Measurements from ENCODE around the gene PPP1R10.

The PPP1R10 gene

GRCh38 chr6:30617565-30618269 is 674 bp upstream of the PPP1R10 start, which contains the start of gene MRPS18B:
TSS of gene MRPS18B (plus strand) at chr6:30617840. CDS start at chr6:30617866, 26 bp downstream.
- DNase-seq (ENCODE audit: insufficient read length), result peak; percentile 71
- TF ChIP-seq POLR2AphosphoS5 (IDR thresholded peaks at IDR 0.05; ENCODE audit: low read depth, low read length) (peak; percentile 95), POLR2A (IDR thresholded peaks at IDR 0.05; ENCODE audit: low read depth, low read length) (peak; percentile 97), TAF1 (IDR thresholded peaks at IDR 0.05; ENCODE audit: borderline replicate concordance, low read depth, low read length) (peak; percentile 96)
- FAIRE-seq, result no peak

- FAIRE-seq, result no peak
- no peak for TF ChIP-seq TAF1 (IDR thresholded peaks at IDR 0.05; ENCODE audit: borderline replicate concordance, low read depth, low read length)
- peak; percentile 96 for TF ChIP-seq POLR2AphosphoS5 (IDR thresholded peaks at IDR 0.05; ENCODE audit: low read depth, low read length)
- peak; percentile 88 for TF ChIP-seq POLR2A (IDR thresholded peaks at IDR 0.05; ENCODE audit: low read depth, low read length)
- no peak for DNase-seq (ENCODE audit: insufficient read length)
These were observed 859 bp downstream of the PPP1R10 start for GRCh38 chr6:30615958-30616810.

DNA sequence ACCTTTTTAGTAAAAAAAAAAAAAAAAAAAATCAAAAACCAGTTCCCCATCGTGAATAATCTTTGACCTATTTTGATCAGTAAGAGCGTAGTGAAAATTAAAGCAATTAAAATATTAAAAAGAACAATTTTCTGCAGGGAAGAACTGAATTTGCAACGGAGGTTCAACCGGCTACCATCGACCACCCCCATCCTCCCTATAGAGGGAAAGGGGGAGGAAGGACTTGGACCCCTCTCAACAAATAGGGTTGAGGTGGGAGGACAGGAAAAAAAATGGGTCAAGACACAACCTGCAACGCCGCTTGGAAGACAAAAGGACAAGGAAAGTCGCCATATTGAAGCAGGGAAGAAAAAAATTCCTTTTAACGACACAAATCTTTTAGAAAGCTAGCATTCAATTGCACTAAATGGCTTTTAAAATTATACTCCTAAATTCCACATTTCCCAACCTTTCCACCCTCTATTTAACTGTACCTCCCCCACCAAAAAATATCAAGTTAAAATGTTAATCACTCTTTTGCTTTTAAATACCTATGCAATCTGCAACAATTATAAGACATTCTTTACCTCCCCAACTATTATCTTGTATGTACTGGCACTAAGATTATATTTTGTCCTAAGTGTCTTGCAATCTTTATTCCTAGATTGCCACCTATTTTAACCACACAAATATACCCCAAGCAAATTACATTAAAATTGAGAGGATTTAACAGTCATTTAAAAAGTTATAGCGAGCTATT is 1.7 kb downstream of the PPP1R10 start:
- no peak for DNase-seq (ENCODE audit: insufficient read length)
- peak; percentile 51 for FAIRE-seq
- TF ChIP-seq POLR2A (IDR thresholded peaks at IDR 0.05; ENCODE audit: low read depth, low read length) (peak; percentile 54; the same call in 1 of the 2 replicates), POLR2AphosphoS5 (IDR thresholded peaks at IDR 0.05; ENCODE audit: low read depth, low read length) (peak; percentile 59), TAF1 (IDR thresholded peaks at IDR 0.05; ENCODE audit: borderline replicate concordance, low read depth, low read length) (no peak)

- peak; percentile 82 for FAIRE-seq
- TF ChIP-seq TAF1 (IDR thresholded peaks at IDR 0.05; ENCODE audit: borderline replicate concordance, low read depth, low read length) (peak; percentile 59; the same call in 1 of the 2 replicates), POLR2A (IDR thresholded peaks at IDR 0.05; ENCODE audit: low read depth, low read length) (no peak), POLR2AphosphoS5 (IDR thresholded peaks at IDR 0.05; ENCODE audit: low read depth, low read length) (0 out of 2 replicates have a peak, but pooled peaks have one; percentile 31)
These were observed 2.2 kb downstream of the PPP1R10 start for GRCh38 chr6:30614843-30615218.

GRCh38 chr6:30614044-30614842 is 2.8 kb downstream of the PPP1R10 start:
- FAIRE-seq, result no peak
- TF ChIP-seq POLR2AphosphoS5 (IDR thresholded peaks at IDR 0.05; ENCODE audit: low read depth, low read length) (peak; percentile 94), TAF1 (IDR thresholded peaks at IDR 0.05; ENCODE audit: borderline replicate concordance, low read depth, low read length) (no peak), POLR2A (IDR thresholded peaks at IDR 0.05; ENCODE audit: low read depth, low read length) (peak; percentile 82)
- no peak for DNase-seq (ENCODE audit: insufficient read length)

More at GRCh38 chr6:30614843-30615218, 2.2 kb downstream of the PPP1R10 start:
- DNase-seq (ENCODE audit: insufficient read length), result peak; percentile 55

DNA sequence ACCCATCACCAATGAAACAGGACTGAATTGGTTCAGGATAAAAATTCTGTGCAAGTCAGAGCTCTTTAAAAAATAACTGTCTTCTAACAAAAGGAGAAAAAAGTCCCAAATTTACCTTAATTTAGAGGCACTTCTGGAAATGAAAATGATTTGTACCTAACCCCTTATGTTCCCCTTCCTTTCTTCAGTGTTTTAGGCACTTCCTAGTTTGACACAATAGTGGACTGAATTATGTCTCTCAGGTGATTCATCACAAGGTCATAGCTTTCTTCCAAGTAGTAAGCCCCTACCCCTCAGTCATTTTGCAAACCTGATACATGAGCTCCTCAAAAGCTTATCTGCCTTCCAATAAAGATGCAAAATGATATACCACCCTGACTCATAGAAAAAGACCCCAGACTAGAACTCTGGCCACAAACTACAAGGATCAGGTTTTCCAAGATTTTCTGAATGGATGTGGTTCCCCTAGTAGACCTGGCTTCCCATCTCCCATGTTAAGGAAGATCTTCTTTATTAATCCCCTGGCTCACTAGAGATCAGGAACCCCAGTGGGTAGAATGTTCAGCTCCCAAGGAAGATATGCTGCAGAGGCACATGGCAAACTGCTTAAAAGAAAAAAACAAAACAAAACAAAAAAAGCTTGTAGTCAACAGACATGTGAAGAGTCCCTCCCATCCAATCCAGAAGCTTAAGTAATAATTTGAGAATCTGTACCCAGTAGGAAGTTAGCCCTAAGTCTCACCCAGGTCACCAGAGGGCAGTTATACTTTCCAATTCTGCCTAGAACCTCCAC is 3.6 kb downstream of the PPP1R10 start:
- TF ChIP-seq POLR2AphosphoS5 (IDR thresholded peaks at IDR 0.05; ENCODE audit: low read depth, low read length), result no peak
- no peak; the same call in 1 of the 2 replicates for TF ChIP-seq POLR2A (IDR thresholded peaks at IDR 0.05; ENCODE audit: low read depth, low read length)
- TF ChIP-seq TAF1 (IDR thresholded peaks at IDR 0.05; ENCODE audit: borderline replicate concordance, low read depth, low read length), result no peak
- DNase-seq (ENCODE audit: insufficient read length) (no peak), FAIRE-seq (no peak)

- no peak; the same call in 1 of the 2 replicates for TF ChIP-seq POLR2A (IDR thresholded peaks at IDR 0.05; ENCODE audit: low read depth, low read length)
- TF ChIP-seq POLR2AphosphoS5 (IDR thresholded peaks at IDR 0.05; ENCODE audit: low read depth, low read length), result peak; percentile 69
- FAIRE-seq (no peak), DNase-seq (ENCODE audit: insufficient read length) (no peak)
These were observed 4.3 kb downstream of the PPP1R10 start for GRCh38 chr6:30612687-30613248.

GRCh38 chr6:30612213-30612612 is 4.8 kb downstream of the PPP1R10 start:
- FAIRE-seq (no peak), DNase-seq (ENCODE audit: insufficient read length) (no peak)
- TF ChIP-seq TAF1 (IDR thresholded peaks at IDR 0.05; ENCODE audit: borderline replicate concordance, low read depth, low read length), result no peak
- no peak for TF ChIP-seq POLR2A (IDR thresholded peaks at IDR 0.05; ENCODE audit: low read depth, low read length)
- TF ChIP-seq POLR2AphosphoS5 (IDR thresholded peaks at IDR 0.05; ENCODE audit: low read depth, low read length), result no peak

DNA sequence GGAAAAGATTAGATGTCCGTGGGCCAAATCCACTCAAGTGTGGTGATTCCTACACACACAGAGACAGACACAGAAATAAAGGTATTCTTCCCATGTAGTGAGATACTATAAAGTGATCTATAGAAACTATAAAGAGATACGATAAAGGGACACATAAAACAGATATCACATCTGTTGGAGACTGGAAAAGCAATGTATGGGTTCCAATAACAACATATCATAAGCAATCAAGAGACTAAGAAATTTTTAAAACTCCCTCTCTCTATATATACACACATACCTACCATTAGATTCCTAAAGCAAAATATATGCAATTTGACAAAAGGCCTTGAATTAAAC is 5.2 kb downstream of the PPP1R10 start:
- DNase-seq (ENCODE audit: insufficient read length) (no peak), FAIRE-seq (no peak)
- no peak for TF ChIP-seq POLR2AphosphoS5 (IDR thresholded peaks at IDR 0.05; ENCODE audit: low read depth, low read length)
- no peak for TF ChIP-seq POLR2A (IDR thresholded peaks at IDR 0.05; ENCODE audit: low read depth, low read length)
- TF ChIP-seq TAF1 (IDR thresholded peaks at IDR 0.05; ENCODE audit: borderline replicate concordance, low read depth, low read length), result no peak
